Calu3 (cell line): ENCODE results near the gene PRKCA. TPM values are rescaled to one million over a fixed set of nuclear protein-coding genes. Genes with fewer than 3 reads are reported as not detected.

Experiments used
- BruUV-seq: library from RNA; stranded (reverse); fragments of 400-500 nt; replicated peaks from 2 replicates; lab custom pipeline; 2021; lab: Mats Ljungman, UMichigan
- CTCF ChIA-PET: fragments of 300-600 bp; sonication (Branson Sonifier 250); formaldehyde crosslinking; loops from one replicate; lab custom pipeline; 2022; ENCODE audit warnings: antibody characterized with exemption; lab: Charles Lee
- DNase-seq: peaks from one replicate; pipeline ENCODE4 v3.0.0; 2022
- H3K27ac Mint-ChIP-seq: one replicate; pipeline ENCODE4 v1.8.0; 2022; ENCODE audit warnings: mixed read lengths; ENCODE audit not compliant: unreplicated experiment
- H3K27me3 Mint-ChIP-seq: one replicate; pipeline ENCODE4 v1.8.0; 2022; ENCODE audit warnings: mixed read lengths; ENCODE audit not compliant: unreplicated experiment
- H3K36me3 Mint-ChIP-seq: one replicate; pipeline ENCODE4 v1.8.0; 2022; ENCODE audit warnings: mild to moderate bottlenecking, moderate library complexity, mixed read lengths; ENCODE audit not compliant: insufficient read depth, unreplicated experiment
- H3K4me1 Mint-ChIP-seq: one replicate; pipeline ENCODE4 v1.8.0; 2022; ENCODE audit warnings: mild to moderate bottlenecking, low read depth, mixed read lengths; ENCODE audit not compliant: unreplicated experiment
- H3K4me3 Mint-ChIP-seq: one replicate; pipeline ENCODE4 v1.8.0; 2022; ENCODE audit warnings: mild to moderate bottlenecking, low read depth, moderate library complexity, mixed read lengths; ENCODE audit not compliant: unreplicated experiment
- H3K9me3 Mint-ChIP-seq: one replicate; pipeline ENCODE4 v1.8.0; 2022; ENCODE audit warnings: low read depth, mixed read lengths; ENCODE audit not compliant: unreplicated experiment
- intact Hi-C: fragments of 100-400 bp; cut with micrococcal nuclease; formaldehyde crosslinking; loops from one replicate; pipeline ENCODE4 v1.10.0; 2022; ENCODE audit not compliant: unreplicated experiment
- total RNA-seq: library from RNA; stranded (reverse); gene quantifications from 2 replicates; pipeline ENCODE4 v1.2.3, GENCODE V29; 2022
- TF ChIP-seq, protein P1 (sequence below): fragments of 200-600 bp; IDR thresholded peaks from one replicate; pipeline ENCODE4 v1.8.0; 2022; ENCODE audit warnings: antibody characterized with exemption; ENCODE audit not compliant: unreplicated experiment

The PRKCA gene
- total RNA-seq, 1 experiment from 2014 or later: 126 TPM

DNA sequence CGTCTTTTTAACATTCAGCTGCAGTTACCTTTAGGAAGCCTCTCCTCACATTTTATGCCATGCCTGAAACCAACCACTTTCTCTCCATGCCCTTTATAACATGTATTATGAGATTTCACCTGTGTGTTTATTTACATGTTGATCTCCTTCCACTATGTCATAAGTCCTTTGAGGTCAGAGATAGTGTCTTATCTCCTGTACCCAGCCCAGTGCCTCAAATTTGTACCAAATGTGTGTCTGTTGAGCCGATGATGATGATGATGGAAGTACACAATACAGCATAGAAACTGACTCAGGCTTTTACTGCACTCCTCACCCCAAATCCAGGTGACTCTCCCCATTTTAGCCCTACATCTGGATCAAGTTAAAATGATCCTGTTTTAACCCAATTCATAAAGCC, 353.0 kb downstream of the PRKCA start:
- H3K9me3 Mint-ChIP-seq: no peaks in the 10 kb centered on the region
- intact Hi-C loops: no loop called here
- BruUV-seq: no TSS peak
- no peak for DNase-seq
- no peaks in the 10 kb centered on the region for H3K27me3 Mint-ChIP-seq
- peaks cover 37% of the 10 kb centered on the region for H3K36me3 Mint-ChIP-seq
- TF ChIP-seq, protein P1, sequence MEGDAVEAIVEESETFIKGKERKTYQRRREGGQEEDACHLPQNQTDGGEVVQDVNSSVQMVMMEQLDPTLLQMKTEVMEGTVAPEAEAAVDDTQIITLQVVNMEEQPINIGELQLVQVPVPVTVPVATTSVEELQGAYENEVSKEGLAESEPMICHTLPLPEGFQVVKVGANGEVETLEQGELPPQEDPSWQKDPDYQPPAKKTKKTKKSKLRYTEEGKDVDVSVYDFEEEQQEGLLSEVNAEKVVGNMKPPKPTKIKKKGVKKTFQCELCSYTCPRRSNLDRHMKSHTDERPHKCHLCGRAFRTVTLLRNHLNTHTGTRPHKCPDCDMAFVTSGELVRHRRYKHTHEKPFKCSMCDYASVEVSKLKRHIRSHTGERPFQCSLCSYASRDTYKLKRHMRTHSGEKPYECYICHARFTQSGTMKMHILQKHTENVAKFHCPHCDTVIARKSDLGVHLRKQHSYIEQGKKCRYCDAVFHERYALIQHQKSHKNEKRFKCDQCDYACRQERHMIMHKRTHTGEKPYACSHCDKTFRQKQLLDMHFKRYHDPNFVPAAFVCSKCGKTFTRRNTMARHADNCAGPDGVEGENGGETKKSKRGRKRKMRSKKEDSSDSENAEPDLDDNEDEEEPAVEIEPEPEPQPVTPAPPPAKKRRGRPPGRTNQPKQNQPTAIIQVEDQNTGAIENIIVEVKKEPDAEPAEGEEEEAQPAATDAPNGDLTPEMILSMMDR: no peak
- CTCF ChIA-PET: interaction anchor here (0.7 kb wide), 1 partner anchor 72 kb away, joined by 3 read pairs; no protein-coding TSS in a partner anchor
- no peak overlapping the region for H3K4me3 Mint-ChIP-seq
- peaks cover 27% of the 10 kb centered on the region for H3K4me1 Mint-ChIP-seq
- no peak overlapping the region for H3K27ac Mint-ChIP-seq

DNA sequence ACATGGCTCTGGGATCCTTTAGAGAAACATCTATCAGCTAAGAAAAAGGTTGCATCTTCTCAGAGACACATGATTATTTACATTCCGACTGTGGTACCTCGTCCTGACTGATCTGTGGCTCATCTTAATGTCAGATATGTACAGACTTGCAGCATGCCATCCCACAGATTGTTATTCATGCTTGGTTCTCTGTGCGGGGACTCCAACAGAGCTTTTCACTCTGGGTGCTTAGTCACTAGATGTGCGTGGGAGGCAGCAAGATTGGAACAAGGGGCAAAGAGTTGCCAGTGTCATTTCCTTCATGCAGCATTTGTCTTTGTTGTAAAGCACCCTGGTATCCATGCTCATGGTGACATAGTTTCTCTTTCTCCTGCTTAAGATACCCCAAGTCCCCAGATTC, 353.4 kb downstream of the PRKCA start:
- BruUV-seq: no TSS peak
- H3K4me1 Mint-ChIP-seq: peaks cover 27% of the 10 kb centered on the region
- TF ChIP-seq, protein P1: no peak
- no peak overlapping the region for H3K27ac Mint-ChIP-seq
- H3K4me3 Mint-ChIP-seq: no peak overlapping the region
- CTCF ChIA-PET: interaction anchor here (0.7 kb wide), 1 partner anchor 72 kb away, joined by 3 read pairs; no protein-coding TSS in a partner anchor
- H3K36me3 Mint-ChIP-seq: peaks cover 35% of the 10 kb centered on the region
- H3K27me3 Mint-ChIP-seq: no peaks in the 10 kb centered on the region
- DNase-seq: no peak
- intact Hi-C loops: no loop called here
- H3K9me3 Mint-ChIP-seq: no peaks in the 10 kb centered on the region

DNA sequence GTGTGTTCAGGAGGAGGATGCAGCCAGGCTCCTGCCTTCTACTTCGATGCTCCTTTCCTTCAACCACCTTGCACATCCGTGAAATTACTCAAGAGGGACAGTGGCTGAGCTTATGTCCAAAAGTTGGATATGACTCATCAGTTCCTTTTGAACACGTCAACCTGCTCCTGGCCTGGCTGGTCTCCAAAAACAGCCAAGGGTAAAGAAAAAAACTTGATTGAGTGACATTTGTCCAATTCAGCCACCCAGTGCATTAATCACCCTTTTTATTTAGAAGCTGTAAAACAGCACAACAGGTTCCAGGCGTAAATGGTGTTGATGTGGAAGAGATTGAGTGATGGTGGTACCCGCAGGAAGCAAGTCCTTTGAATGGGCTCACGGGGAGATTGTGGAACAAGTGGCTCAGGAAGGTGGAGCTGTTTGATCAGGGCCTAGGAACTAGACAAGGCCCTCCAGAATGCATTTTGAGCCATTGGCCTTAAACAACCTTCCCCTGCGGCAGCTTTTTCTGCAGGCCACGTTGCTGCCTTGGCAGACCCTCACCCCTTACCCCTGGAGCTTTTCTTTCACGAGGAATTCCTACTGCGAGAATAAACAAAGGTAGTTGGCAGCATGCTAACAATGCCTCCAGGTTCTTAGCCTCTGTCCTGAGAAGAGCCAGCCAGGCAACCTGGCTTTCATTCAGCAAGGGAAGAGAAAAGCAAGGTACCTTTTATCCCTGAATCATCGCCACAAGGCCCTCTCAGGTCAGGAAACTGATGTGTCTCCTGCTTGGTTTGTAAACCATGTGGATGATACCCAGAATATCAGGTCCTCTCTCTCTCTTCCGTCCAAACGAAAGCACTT, 359.2 kb downstream of the PRKCA start:
- CTCF ChIA-PET: interaction anchor here (0.6 to 1.2 kb wide), 2 partner anchors 12 to 174 kb away, joined by 4 to 7 read pairs; no protein-coding TSS in a partner anchor
- H3K4me1 Mint-ChIP-seq: peaks cover 20% of the 10 kb centered on the region
- peaks cover 26% of the 10 kb centered on the region for H3K36me3 Mint-ChIP-seq
- no peaks in the 10 kb centered on the region for H3K9me3 Mint-ChIP-seq
- peak overlapping the region; percentile 74 for H3K27ac Mint-ChIP-seq
- intact Hi-C loops: no loop called here
- peak; percentile 75 for DNase-seq
- BruUV-seq: no TSS peak
- no peaks in the 10 kb centered on the region for H3K27me3 Mint-ChIP-seq
- TF ChIP-seq, protein P1: no peak
- no peak overlapping the region for H3K4me3 Mint-ChIP-seq

DNA sequence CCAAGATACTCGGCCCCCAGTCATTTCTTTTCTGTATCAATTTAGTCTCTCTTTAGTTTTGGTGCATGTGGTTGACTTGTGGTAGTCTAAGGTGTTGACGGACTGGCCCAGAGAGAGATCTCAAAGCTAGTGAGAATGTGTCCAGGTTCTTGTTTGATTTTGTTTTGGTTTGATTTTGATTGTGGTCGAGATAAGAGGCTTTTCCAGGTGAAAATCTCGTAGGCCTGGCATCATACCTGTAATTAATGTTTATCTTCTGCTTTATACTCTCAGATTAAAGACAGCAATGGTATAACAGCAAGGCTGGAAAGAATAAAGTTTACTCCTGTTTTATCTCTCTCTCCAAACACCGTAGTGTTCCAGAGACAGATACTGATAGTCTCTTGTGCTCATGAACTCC, 360.1 kb downstream of the PRKCA start:
- intact Hi-C loops: no loop called here

More for the DNA sequence above, 360.1 kb downstream of the PRKCA start:
- TF ChIP-seq, protein P1: no peak
- peaks cover 30% of the 10 kb centered on the region for H3K36me3 Mint-ChIP-seq
- peaks cover 19% of the 10 kb centered on the region for H3K4me1 Mint-ChIP-seq
- BruUV-seq: no TSS peak
- H3K9me3 Mint-ChIP-seq: no peaks in the 10 kb centered on the region
- no peak for DNase-seq
- no peaks in the 10 kb centered on the region for H3K27me3 Mint-ChIP-seq
- CTCF ChIA-PET: no interaction called here
- H3K4me3 Mint-ChIP-seq: no peak overlapping the region
- H3K27ac Mint-ChIP-seq: no peak overlapping the region
